Omental fat pad (tissue), 4 donors: ENCODE data around the gene CCDC154. TPM values are rescaled to one million over a fixed set of nuclear protein-coding genes. Genes with fewer than 3 reads are reported as not detected.

Experiments used
- ATAC-seq: fragments of 150-250 bp; one replicate; pipeline ENCODE4 v1.9.1; 2016; ENCODE audit warnings: mild to moderate bottlenecking, moderate library complexity; ENCODE audit not compliant: low FRiP score
- DNase-seq: peaks from one replicate; pipeline ENCODE4 v3.0.0-alpha.2; 2019; ENCODE audit warnings: low spot score
- CTCF ChIP-seq, 3 donors: fragments of 450-650 bp; IDR thresholded peaks; one replicate each; pipeline ENCODE4 v1.5.1; 2016 to 2017; ENCODE audit warnings: antibody characterized with exemption in 3 of 3, mild to moderate bottlenecking in 3 of 3, moderate library complexity in 2 of 3
- total RNA-seq, 4 donors: library from RNA; depleted of rRNA; stranded (reverse); fragments of >200 nt; gene quantifications; one replicate each; pipeline ENCODE4 v1.1.0, GENCODE V29; 2016

The CCDC154 gene
- total RNA-seq, 4 donors from 2014 or later = 0.19 to 5.7 (median 0.37) TPM

GRCh38 chr16:1439058-1439698 is 5.2 kb downstream of the CCDC154 start:
- TF ChIP-seq CTCF (IDR thresholded peaks at IDR 0.05) = no peak
- no peak for ATAC-seq
- DNase-seq = no peak

GRCh38 chr16:1438229-1439057 is 5.9 kb downstream of the CCDC154 start:
- ATAC-seq = no peak
- no peak for TF ChIP-seq CTCF (IDR thresholded peaks at IDR 0.05)

GRCh38 chr16:1437606-1438005 is 6.8 kb downstream of the CCDC154 start:
- DNase-seq (no peak), ATAC-seq (no peak)
- no peak for TF ChIP-seq CTCF (IDR thresholded peaks at IDR 0.05)

More at GRCh38 chr16:1438229-1439057, 5.9 kb downstream of the CCDC154 start:
- DNase-seq = no peak

- DNase-seq = no peak
- TF ChIP-seq CTCF (IDR thresholded peaks at IDR 0.05) = no peak
- ATAC-seq = no peak
Observed at GRCh38 chr16:1436731-1437355, 7.5 kb downstream of the CCDC154 start.

- ATAC-seq = no peak
- DNase-seq = no peak
- no peak for TF ChIP-seq CTCF (IDR thresholded peaks at IDR 0.05)
Observed at GRCh38 chr16:1435921-1436697, 8.2 kb downstream of the CCDC154 start.

GRCh38 chr16:1434644-1435592 is 9.4 kb downstream of the CCDC154 start:
- no peak for TF ChIP-seq CTCF (IDR thresholded peaks at IDR 0.05)
- ATAC-seq = no peak
- no peak for DNase-seq
